NCI-H526 treated with DMSO at 0.1 percent for 48 hours (cell line): ENCODE results near the gene CCNB1.
A peak's percentile ranks its signal among the peaks of the same experiment; 100 is the strongest.
"Not testable (repeated sequence)": the region's sequence is repeated elsewhere in the genome, so short reads cannot be mapped to it uniquely, and the experiment has no call there.

ENCODE experiments used
- DNase-seq: peaks from one replicate; lab custom pipeline; 2025; lab: John Stamatoyannopoulos, UW

The CCNB1 gene

DNA sequence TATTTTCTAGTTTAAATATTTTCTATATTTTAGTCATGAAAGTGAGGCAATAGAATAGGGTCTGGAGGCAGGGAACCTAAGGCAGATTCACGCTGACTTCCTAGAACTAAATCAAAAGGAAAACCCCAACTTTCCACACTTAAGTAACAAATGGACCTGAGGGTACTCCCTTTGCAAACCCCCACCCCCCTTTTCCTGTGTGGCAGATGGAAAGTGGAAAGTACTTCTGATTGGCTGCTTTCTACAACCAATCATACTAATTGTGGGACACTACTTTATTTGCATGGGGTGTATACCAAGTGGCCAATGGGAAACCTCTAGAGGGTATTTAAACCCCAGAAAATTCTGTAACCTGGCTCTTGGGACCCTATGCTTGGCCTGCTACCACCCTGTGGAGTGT lies 17.7 kb downstream of the CCNB1 start:
- DNase-seq: no peak

DNA sequence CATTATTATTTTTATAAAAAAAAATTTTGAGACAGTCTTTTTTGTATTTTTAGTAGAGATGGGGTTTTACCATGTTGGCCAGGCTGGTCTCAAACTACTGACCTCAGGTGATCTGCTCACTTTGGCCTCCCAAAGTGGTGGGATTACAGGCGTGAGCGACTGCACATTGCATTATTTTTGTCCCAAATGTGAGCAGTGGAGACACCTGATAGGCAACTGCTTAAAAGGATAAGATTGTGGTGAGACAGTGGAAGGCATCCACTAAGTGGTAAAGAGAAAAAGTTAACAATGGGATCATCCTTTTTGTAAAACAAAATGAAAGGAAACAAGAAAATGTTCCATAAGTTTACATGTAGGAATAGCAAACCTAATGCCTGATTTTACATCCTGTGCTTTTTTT lies 20.4 kb downstream of the CCNB1 start:
- DNase-seq: no peak

DNA sequence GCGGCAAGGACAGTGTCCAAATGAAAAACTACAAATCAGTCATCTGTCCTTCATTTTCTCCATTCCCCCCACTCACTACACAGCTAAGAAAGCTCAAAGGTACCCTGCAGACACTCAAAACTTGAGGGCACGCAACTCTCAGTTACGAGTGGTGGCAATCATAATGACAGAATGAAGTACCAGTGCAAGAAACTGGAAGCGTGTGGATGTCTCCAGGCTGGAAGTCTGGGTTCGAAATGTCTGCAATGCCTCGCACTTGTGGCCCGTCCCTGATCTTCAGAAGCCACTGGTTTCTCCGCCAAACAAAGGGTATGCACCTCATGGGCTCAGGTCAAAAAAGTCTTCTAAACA lies 21.8 kb downstream of the CCNB1 start:
- DNase-seq: no peak

DNA sequence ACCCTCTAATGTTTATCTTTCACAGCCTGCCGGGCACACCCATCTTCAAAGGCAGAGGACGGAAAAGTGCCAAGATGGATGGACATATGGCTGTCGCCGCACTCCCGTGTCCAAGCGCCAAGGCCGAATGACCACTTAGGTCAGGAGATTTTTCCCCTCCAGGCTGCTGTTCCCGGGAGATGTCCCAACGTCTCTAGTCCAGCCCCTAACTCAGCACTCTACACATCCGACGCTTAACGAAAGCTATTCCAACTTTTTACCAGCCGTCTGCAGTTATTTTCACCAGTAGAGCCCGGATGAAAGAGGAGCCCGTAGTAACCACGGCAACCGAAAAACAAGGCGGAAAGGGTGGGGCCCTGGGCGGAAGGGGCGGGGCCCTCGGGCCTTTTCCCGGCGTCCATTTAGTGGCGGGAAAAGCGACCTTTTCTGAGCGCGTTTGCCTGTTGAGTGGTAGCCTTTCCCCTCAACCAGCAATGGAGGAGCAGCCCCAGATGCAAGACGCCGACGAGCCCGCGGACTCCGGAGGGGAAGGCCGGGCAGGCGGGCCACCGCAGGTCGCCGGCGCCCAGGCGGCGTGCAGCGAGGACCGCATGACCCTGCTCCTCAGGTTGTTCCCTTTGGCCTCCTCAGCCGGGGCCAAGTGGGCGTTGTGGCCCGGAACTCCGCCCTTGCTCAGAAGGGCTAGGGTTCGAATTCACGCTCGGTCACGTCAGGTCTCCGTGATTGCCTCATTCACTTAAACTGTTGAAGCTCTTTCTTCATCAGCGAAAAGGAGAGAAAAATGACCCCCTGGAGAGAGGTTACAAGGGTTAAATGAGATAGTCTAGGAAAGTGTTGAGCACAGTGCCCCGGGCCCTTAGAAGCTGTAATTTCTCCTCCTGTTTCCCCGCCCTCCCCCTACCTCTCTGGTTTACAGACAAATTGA lies 22.5 kb downstream of the CCNB1 start, which contains the start of gene CENPH:
CENPH (plus strand) TSS at position 422 of the 925 bp plus-strand sequence; CDS start at position 474, 52 bp downstream.
- peak; percentile 57 for DNase-seq

DNA sequence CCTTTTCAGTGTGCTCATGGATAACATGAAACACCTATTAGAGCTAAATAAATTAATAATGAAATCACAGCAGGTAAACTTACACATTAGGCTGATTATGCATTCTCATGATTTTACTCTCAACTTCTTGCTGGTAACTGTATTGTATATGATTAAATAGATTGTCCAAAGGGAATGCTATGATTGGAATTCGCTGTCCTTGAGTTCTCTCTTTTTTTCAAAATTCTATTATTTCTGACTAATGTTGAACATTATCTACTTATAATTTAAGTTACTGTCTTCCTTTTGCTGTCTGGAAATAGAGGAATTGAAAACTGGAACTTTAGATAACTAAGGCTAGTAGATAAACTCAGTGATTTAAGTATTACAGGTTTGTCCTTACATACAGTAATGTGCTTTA lies 35.5 kb downstream of the CCNB1 start:
- no peak for DNase-seq

DNA sequence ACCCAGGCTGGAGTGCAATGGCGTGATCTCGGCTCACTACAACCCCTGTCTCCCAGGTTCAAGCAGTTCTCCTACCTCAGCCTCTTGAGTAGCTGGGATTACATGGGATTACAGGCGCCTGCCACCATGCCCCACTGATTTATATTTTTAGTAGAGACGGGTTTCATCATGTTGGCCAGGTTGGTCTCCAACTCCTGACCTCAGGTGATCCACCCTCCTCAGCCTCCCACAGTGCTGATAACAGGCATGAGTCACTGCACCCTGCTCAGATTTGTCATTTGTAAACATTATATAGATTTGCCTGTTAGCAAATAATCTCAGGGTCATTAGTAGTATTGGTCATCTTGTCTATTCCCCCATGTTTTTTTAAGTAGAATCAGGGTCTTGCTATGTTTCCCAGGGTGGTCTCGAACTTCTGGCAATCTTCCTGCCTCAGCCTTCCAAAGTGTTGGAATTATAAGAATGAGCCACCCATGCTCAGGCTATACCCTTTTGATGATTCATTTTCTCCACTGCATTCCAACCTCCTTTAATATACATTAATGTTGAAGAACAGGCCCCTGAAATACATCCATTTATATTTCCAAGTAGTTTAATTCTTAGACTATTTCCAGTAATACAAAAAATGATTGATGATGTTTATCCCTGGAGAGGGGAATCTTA lies 39.7 kb downstream of the CCNB1 start:
- no peak for DNase-seq

DNA sequence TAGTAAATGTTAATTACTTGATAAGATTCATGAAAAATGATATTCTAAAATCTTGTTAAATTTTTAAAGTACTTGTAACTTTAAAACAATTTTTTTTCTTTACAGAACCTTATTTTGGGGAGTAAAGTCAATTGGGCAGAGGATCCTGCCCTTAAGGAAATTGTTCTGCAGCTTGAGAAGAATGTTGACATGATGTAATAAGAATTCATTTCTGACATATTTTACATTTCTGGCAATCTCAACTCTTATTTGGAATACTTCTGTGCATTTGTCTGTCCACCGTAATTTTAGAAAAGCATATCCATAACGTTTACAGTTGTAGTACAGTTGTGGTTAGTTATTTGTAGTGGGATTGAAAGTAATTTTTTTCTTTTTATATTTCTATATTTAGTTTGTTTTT lies 42.7 kb downstream of the CCNB1 start:
- DNase-seq: no peak

DNA sequence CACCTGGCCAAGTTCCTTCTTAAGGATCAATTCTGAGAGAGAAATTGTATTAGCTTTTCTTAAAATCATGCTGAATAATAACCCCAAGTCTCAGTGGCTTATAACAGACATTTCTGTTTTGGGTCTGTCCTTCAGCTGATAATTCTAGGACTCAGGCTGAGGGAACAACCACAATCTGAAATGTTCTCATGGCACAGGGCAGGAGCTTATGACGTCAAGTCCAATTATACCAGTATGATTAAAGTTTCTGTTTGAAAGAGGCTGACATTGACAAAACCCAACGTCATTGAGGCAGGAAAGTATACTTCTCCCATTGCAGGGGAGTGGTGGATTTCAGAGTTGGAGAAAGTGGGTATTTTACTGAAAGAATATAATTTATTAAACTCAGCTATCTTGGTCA lies 44.2 kb downstream of the CCNB1 start:
- DNase-seq: no peak

DNA sequence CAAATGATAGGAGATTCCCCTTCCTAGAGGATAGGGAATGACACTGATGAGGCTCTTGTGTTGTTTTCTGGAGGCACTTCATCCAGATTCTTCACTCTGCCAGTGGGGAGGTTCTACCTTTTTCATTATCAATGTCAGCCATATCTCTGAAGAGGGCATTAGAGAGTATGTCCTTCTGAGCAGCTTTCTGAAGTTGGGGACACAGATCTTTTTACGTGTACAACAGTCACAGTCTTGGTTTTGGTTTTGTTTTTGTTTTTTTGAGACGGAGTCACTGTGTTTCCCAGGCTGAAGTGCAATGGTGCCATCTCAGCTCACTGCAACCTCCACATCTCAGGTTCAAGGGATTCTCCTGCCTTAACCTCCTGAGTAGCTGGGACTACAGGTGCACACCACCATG lies 45.1 kb downstream of the CCNB1 start:
- no peak for DNase-seq

DNA sequence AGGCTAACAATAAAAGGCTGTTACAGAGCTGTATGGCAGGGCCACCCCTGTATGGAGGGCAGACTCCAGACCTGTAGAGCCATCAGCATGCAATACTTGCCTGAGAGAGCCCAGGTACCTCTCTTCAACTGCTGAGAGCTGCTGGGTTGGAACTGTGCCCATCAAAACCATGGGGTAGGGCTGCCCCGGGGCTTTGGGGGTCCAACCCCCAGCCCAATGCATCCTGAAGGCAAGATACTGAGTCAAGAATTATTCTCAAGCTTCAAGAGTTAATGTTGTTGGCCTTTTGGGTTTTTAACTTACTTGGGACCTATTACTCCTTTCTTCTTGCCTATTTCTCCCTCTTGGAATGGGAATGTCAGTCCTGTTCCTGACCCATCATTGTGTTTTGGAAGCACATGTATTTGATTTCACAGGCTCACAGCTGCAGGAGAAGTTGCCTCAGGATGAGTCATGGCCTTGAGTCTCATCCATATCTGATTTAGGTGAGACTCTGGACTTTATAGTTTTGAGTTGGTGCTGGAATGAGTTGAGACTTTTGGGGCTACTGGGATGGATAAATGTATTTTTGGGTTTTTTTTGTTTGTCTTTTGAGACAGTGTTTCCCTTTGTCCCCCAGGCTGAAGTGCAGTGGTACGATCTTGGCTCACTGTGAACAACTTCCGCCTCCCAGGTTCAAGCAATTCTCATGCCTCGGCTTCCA lies 46.7 kb downstream of the CCNB1 start:
- DNase-seq: no peak

DNA sequence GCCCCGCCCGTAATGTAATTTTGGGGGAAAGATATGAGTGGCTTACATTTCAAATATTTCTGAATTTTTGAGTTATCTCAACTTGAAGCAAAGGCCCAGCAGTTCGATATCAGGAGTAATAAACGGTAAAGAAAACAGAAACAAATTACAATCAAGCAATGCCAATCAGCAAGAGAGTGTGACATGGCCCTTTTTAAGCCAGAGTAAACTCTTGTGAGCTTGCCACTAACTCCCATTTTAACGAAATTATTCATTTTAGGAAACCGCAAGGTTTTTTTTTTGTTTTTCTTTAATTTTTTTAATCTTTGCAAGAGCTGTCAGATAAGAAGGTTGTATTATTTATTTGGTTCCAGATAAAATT lies 50.2 kb downstream of the CCNB1 start:
- no peak for DNase-seq

DNA sequence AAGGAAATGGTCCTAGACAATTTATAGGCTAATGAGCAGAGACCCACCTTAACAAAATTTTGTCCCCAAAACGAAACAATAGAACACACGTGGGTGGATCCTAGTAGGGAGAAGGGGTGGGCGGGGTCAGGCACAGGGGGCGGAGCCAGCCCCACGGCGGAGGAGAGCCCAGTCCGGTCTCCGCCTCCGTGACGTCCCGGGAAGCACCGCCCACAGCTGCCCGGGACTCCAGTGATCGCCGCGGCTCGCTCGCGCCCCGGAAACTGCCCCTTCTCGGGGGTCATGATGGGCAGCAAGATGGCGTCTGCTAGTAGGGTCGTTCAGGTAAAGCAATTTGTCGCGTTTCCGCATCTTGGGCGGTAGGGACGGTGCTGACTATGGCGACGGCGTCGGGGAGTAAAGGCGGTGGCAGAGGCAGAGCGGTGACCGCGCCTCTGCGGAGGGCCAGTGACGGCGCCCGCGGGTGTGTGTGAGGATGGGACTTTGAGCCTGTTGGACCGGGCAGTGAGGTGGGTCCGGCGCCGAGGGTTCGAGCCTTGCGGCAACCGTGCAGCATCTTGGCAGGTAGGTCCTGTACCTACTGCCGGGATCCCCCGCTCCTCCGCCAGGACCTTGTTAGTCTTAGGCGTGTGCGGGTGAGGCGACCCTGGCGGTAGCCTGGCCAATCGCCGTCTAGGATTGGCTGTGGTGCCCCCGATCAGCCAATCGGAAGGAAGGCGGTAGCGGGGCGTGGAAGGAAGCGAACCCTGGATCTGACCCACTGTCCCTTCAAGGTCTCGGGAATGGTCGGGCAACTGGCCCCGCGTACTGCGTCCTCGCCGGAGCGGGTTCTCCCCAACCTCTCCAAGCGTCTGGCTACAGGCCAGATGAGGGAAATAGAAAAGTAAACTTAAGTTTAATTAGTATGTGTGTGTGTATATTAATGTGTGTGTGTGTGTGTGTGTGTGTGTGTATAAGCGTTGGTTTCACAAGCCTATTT lies 50.9 kb downstream of the CCNB1 start:
- DNase-seq: peak; percentile 70

DNA sequence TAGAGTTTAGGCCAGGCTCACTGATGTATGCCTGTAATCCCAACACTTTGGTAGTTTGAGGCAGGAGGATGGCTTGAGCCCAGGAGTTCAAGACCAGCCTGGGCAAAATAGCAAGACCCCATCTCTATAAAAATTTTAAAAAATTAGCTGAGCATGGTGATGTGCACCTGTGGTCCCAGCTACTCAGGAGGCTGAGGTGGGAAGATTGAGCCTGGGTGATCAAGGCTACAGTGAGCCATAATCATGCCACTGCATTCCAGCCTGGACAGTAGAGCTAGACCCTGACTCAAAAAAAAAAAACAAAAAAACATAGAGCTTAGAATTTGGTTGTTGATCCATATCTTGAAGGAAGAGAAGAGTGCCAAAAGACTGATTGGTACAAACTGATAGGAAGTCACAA lies 53.0 kb downstream of the CCNB1 start:
- no peak for DNase-seq

DNA sequence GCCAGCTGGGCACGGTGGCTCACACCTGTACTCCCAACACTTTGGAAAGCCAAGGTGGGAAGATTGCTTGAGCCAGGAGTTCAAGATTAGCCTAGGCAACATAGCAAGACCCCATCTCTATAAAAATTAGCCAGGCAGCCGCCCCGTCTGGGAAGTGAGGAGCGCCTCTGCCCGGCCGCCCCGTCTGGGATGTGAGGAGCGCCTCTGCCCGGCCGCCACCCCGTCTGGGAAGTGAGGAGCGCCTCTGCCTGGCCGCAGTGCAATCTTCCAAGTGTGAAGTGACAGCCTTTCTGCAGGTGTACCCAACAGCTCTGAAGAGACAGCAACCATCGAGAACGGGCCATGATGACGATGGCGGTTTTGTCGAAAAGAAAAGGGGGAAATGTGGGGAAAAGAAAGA lies 53.4 kb downstream of the CCNB1 start:
- not testable (repeated sequence) for DNase-seq

DNA sequence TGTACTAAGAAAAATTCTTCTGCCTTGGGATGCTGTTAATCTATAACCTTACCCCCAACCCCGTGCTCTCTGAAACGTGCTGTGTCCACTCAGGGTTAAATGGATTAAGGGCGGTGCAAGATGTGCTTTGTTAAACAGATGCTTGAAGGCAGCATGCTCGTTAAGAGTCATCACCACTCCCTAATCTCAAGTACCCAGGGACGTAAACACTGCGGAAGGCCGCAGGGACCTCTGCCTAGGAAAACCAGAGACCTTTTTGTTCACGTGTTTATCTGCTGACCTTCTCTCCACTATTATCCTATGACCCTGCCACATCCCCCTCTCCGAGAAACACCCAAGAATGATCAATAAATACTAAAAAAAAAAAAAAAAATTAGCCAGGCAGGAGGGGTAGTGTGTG lies 53.9 kb downstream of the CCNB1 start:
- not testable (repeated sequence) for DNase-seq

DNA sequence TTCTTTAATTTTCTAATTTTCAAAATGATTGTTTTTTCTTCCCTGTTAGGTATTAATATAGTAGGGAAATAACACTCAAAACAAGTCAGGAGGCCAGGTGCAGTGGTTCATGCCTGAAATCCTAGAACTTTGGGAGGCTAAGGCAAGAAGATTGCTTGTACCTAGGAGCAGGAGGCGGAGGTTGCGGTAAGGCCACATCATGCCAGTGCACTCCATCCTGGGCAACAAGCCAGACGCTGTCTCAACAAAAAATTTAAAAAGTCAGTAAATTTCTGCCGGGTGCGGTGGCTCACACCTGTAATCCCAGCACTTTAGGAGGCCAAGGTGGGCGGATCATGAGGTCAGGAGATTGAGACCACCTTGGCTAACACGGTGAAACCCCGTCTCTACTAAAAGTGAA lies 57.6 kb downstream of the CCNB1 start:
- DNase-seq: no peak

DNA sequence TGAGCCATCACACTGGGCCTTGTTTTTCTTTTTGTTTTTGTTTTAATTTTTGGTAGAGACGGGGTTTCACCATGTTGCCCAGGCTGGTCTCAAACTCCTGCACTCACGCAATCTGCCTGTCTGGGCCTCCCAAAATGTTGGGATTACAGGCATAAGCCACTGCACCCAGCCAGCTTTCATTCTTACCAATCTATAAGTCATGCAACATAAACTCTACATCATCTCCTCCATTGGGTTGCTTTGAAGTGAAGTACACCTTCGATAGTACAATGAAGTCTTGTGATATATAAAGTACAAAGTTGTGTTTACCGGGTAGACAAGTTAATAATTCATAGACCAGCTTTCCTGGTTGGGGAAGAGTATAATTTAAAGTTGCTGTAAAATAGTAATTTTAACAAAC lies 58.9 kb downstream of the CCNB1 start:
- no peak for DNase-seq
